Stimulated activated CD8-positive, alpha-beta memory T cell treated with anti-CD3 and anti-CD28 coated beads, Interleukin-7, amount 100 ng/mL, for 24 hours (primary cell): Measurements from ENCODE around the gene DPF3.

Experiments used
- DNase-seq: peaks from one replicate; pipeline ENCODE4 v3.0.0-alpha.2; 2020; ENCODE audit warnings: low read depth

Gene DPF3

GRCh38 chr14:72715215-72715849, 178.6 kb downstream of the DPF3 start:
- no peak for DNase-seq

DNA sequence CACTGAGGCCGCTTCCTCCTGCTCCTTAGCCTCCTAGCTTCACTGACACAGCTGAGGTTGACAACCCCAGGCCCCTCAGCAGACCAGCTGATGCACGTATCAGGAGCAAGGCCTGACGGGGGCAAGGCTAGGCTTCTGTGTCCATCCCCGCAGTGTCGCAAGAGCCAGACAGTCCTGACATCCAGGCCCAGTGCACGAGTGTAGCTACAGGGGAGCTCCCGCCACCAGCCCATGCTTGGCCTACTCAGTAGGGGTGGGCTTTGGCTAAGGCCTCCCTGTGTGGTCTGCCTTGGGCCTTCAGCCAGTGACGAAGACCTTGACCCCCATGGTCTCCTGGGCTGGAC, 179.1 kb downstream of the DPF3 start:
- no peak for DNase-seq

DNA sequence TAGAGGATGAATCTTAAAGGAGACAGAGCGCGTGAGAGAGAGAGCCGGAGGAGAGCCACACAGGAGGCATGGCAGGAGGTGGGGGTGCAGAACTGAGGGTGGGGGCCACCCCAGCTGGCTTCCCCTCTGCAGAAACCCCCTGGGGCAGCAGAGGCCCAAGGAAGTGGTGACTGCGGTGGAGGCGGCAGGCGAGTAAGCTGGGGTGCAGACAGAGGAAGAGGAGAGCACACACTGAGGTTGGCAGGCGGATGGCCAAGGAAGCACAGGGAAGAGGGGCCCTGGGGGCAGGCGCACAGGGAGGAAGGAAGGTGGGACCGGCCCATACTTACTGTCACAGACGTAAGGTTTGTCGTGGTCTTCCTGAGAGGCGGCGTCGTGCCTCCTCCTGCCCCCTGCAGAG, 179.8 kb downstream of the DPF3 start:
- DNase-seq: no peak

GRCh38 chr14:72711936-72712335, 182.0 kb downstream of the DPF3 start:
- no peak for DNase-seq

DNA sequence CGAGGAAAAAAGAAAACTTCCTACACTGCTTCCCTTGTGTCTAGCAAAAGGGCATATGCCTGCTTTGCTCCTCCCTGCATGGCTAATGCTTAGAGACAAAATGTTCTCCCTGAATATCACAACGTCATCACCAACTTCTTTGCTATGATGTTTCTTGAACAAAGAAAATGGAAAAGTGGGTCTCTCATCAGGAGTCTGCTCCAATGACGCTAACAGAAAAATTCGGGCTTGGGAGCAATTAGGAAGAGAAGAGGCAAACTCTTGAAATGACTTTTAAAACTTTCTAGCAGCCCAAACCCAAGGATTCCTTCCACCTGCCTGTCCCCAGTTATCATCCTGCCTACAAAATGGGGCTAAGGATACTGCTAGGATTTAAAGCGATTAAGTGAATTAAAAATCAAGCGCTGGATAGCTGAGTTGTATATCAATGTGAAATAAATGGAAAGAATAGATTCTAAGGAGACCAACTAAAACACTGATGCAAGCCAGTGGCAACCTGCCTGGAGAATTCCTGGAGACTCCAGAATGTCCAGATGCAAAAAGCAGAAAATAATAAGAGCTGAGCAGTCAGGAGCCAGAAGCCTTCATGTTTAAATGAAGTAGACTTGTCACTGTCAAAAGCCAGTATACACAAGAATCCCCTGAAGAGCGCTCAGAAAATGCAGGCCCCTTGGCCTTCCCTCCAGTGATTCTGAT, 183.8 kb downstream of the DPF3 start:
- DNase-seq: no peak

- no peak for DNase-seq
These were observed 185.0 kb downstream of the DPF3 start for GRCh38 chr14:72708708-72709475.

GRCh38 chr14:72708222-72708621, 185.7 kb downstream of the DPF3 start:
- no peak for DNase-seq

- no peak for DNase-seq
These were observed 187.4 kb downstream of the DPF3 start for GRCh38 chr14:72706485-72706884.

- DNase-seq: no peak
These were observed 189.4 kb downstream of the DPF3 start for GRCh38 chr14:72704502-72704901.

GRCh38 chr14:72701605-72702004, 192.3 kb downstream of the DPF3 start:
- DNase-seq: no peak

DNA sequence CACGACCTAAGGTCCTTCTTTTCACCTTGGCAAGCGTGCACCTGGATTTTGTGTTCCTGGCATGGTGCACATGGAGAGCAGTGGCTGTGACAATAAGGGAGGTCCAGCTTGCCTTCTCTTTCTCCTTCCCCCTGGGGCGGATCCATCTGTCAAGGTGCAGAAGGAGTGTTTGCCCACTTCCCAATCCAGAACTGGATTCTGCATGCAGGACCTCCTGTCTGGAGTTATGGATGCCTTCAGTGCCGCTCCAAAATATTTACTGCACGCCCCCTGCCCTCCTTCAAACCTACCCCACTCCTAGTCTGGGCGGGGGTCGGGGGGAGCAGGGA, 192.7 kb downstream of the DPF3 start:
- DNase-seq: no peak

DNA sequence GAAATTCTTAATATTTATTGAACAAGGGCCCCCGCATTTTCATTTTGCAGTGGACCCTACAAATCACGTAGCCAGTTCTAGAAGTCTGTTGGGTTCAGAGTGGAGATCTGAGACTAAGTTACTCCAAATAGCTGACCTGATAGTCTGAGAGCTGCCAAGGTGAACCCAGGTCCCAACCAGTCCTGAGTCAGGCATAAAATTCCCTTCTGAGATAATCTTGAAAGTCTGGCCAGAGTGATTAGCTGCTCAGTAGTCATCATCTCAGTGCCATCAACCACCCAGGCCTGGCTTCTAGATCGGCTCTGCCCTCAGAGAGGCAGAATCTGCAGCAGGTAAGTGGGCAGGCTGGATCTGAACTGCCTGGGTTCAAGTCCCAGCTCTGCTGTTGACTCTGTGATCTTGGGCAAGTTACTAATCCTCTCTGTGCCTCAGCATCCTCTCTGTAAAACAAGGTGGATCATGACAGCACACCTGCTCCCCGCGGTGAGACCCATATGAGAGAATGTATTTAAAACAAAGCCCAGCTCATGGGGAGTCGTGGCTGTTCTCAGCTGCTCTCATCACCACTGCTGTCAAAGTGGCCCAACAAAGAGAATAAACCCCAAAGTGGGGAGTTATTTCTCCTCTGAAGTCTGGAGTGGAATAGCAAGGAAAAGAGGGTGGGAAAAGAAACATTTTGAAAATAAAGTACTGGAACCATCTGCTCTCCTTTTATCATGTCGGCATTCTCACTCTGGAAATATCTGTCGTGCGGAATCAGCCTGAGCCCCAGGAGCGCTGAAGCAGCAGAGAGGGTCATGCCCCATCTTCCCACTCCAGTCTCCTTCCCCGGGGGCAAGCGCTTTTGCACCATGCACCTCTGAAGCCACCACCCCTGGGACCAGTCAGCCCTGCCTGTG, 193.3 kb downstream of the DPF3 start:
- no peak for DNase-seq

GRCh38 chr14:72699852-72700257, 194.0 kb downstream of the DPF3 start:
- no peak for DNase-seq

DNA sequence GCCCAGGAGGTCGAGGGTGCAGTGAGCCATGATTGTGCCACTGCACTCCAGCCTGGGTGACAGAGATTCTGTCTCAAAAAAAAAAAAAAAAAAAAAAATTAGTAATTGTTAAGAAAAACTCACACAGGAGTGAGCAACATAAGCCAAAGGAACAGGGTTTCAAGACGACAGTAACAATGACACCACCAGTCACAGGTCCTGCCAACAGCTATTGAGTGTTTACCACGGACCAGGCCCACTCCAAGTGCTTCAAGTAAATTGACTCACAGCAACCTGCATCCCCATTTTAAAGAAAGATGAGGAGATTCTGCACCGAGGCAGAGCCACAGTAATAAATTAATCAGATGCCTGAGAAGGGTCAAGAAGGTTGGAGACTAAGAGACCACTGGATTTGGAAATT, 194.5 kb downstream of the DPF3 start:
- no peak for DNase-seq

DNA sequence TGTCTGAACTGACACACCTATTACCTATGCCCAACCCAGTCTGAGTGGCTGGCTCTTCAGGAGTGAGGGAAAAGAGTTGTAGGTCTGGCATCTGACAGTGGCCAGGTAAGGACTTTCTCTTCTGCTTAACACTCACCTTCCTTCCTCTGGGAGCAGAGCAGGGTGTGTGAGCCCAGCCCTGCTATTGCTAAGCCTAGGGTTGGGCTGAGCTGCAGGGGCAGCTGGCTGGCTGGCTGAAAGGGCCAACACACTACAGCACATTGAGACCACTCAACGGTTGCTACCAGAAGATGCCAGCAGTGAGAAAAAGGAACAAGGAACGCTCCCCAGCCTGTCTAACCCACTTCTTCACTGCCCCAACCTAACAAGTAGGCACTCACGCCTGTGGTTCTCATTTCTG, 201.2 kb downstream of the DPF3 start:
- DNase-seq: no peak

DNA sequence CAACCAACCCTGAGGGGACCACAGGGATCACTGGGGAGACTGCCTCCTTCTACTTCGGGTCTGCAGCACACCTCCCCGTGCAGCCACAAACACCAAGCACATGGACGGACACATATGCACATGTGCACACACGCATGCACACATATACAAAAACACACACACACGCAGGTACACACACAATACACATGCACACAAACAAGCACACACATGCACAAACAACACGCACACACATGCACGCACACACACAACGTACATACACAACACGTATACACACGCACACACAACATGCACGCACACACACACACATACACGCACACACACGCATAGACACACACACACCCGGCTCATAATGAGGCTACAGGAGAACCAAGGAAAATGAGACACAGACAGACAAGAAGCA, 203.6 kb downstream of the DPF3 start:
- DNase-seq: no peak

- DNase-seq: no peak
These were observed 204.8 kb downstream of the DPF3 start for GRCh38 chr14:72688990-72689671.

GRCh38 chr14:72686832-72687231, 207.1 kb downstream of the DPF3 start:
- DNase-seq: no peak

GRCh38 chr14:72686101-72686500, 207.8 kb downstream of the DPF3 start:
- DNase-seq: no peak

GRCh38 chr14:72685456-72685855, 208.4 kb downstream of the DPF3 start:
- no peak for DNase-seq

GRCh38 chr14:72683787-72684186, 210.1 kb downstream of the DPF3 start:
- no peak for DNase-seq

DNA sequence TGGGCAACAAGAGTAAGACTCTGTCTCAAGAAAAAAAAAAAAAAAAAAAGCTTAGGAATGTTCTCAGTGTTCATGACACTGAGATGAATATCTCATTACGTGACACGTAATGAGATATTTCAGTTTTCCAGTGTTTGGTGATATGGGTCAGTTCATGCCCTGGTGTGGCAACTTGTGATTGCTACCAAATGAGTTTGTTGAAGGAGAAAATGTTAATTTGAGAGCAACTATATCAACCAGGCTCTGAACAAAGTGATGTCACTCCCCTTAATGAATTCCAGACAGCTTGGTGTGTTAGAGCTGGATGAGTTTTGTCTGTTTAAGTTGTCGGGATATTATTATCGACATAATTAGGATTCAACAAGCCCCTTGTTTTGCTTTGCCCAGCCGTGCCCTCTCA, 211.7 kb downstream of the DPF3 start:
- DNase-seq: no peak
